ENCODE measurements around the gene SNRNP25. TPM values are rescaled to one million over a fixed set of nuclear protein-coding genes. Genes with fewer than 3 reads are reported as not detected.
"Not testable (repeated sequence)": the region's sequence is repeated elsewhere in the genome, so short reads cannot be mapped to it uniquely, and the experiment has no call there.

The SNRNP25 gene
- total and polyA plus RNA-seq, 9 of the 15 experiments (the other 6 are each of a cell fraction or from before 2014, with no cell fraction given), result 59.0 to 176 (median 108) TPM

- not testable (repeated sequence) for BruUV-seq (replicated peaks)
- 9% methylated on average over 4 of the region's 27 CpGs for WGBS (ENCODE audit: insufficient coverage, low coverage, missing lambda C conversion rate)
Measured at GRCh38 chr16:10772-11171, 42.9 kb upstream of the SNRNP25 start.

GRCh38 chr16:17062-17765, 36.4 kb upstream of the SNRNP25 start:
- POLR2A ChIA-PET; intact Hi-C loops (cut with micrococcal nuclease); H3K27ac ChIP-seq (ENCODE audit: extremely low read depth, low read depth, low read length); H3K9me1 ChIP-seq (ENCODE audit: control insufficient read depth, insufficient read depth, low read length); H3K36me3 ChIP-seq (ENCODE audit: control insufficient read depth, insufficient read depth, low read length); FAIRE-seq; H3K9me3 ChIP-seq (replicated peaks; ENCODE audit: control insufficient read depth, insufficient read depth, low read depth, low read length); ATAC-seq; H3K27me3 ChIP-seq (ENCODE audit: control insufficient read depth in 2 of 2, insufficient read depth in 2 of 2, low read length in 2 of 2); H3K9ac ChIP-seq (ENCODE audit: insufficient read depth in 1 of 2, low read depth in 2 of 2, low read length in 2 of 2); H3K4me3 ChIP-seq; H2AFZ ChIP-seq (ENCODE audit: low read depth, low read length); H3K4me1 ChIP-seq (replicated peaks in 1 of 2; ENCODE audit: control insufficient read depth in 2 of 2, insufficient read depth in 2 of 2, low read length in 2 of 2); H3K79me2 ChIP-seq (ENCODE audit: control insufficient read depth, insufficient read depth, low read length); DNase-seq (ENCODE audit: extremely low read depth in 1 of 4, low spot score in 3 of 4); in situ Hi-C loops (cut with MboI); CTCF ChIA-PET (ENCODE audit: low intra/inter-chr PET ratio); BruUV-seq (replicated peaks); H4K20me1 ChIP-seq (replicated peaks; ENCODE audit: control insufficient read depth, insufficient read depth, low read length); H3K4me2 ChIP-seq (ENCODE audit: insufficient read depth, low read length): not testable (repeated sequence)
- 50% methylated on average over 1 of the region's 20 CpGs for WGBS (ENCODE audit: insufficient coverage, low coverage, missing lambda C conversion rate)

More at GRCh38 chr16:10772-11171, 42.9 kb upstream of the SNRNP25 start:
- H3K27me3 ChIP-seq (ENCODE audit: control insufficient read depth in 2 of 2, insufficient read depth in 2 of 2, low read length in 2 of 2); H2AFZ ChIP-seq (ENCODE audit: low read depth, low read length); H3K79me2 ChIP-seq (ENCODE audit: control insufficient read depth, insufficient read depth, low read length); in situ Hi-C loops (cut with MboI); FAIRE-seq; H3K9ac ChIP-seq (ENCODE audit: insufficient read depth in 1 of 2, low read depth in 2 of 2, low read length in 2 of 2); ATAC-seq; H3K4me2 ChIP-seq (ENCODE audit: insufficient read depth, low read length); H3K27ac ChIP-seq (ENCODE audit: extremely low read depth, low read depth, low read length); DNase-seq (ENCODE audit: extremely low read depth in 1 of 4, low spot score in 3 of 4); H3K36me3 ChIP-seq (ENCODE audit: control insufficient read depth, insufficient read depth, low read length); H3K4me3 ChIP-seq; intact Hi-C loops (cut with micrococcal nuclease); H3K9me3 ChIP-seq (replicated peaks; ENCODE audit: control insufficient read depth, insufficient read depth, low read depth, low read length); CTCF ChIA-PET (ENCODE audit: low intra/inter-chr PET ratio); H3K4me1 ChIP-seq (replicated peaks in 1 of 2; ENCODE audit: control insufficient read depth in 2 of 2, insufficient read depth in 2 of 2, low read length in 2 of 2); POLR2A ChIA-PET; H3K9me1 ChIP-seq (ENCODE audit: control insufficient read depth, insufficient read depth, low read length); H4K20me1 ChIP-seq (replicated peaks; ENCODE audit: control insufficient read depth, insufficient read depth, low read length): not testable (repeated sequence)
- TF ChIP-seq SMC3 (conservative IDR thresholded peaks at IDR 0.05; ENCODE audit: insufficient read depth, low read depth, low read length) (peak; percentile 23; the same call in 1 of the 2 replicates), CTCF (IDR thresholded peaks at IDR 0.05 in 2 of 3, conservative IDR thresholded peaks at IDR 0.05 in 1 of 3; ENCODE audit: insufficient read depth in 2 of 3, low read depth in 1 of 3, low read length in 3 of 3) (peak; percentile 53 to 73 (median 56))

GRCh38 chr16:20886-21285, 32.7 kb upstream of the SNRNP25 start:
- H3K79me2 ChIP-seq (ENCODE audit: control insufficient read depth, insufficient read depth, low read length); H3K27me3 ChIP-seq (ENCODE audit: control insufficient read depth in 2 of 2, insufficient read depth in 2 of 2, low read length in 2 of 2); in situ Hi-C loops (cut with MboI); intact Hi-C loops (cut with micrococcal nuclease); POLR2A ChIA-PET; CTCF ChIA-PET (ENCODE audit: low intra/inter-chr PET ratio); H3K9ac ChIP-seq (ENCODE audit: insufficient read depth in 1 of 2, low read depth in 2 of 2, low read length in 2 of 2); H3K4me1 ChIP-seq (replicated peaks in 1 of 2; ENCODE audit: control insufficient read depth in 2 of 2, insufficient read depth in 2 of 2, low read length in 2 of 2); H4K20me1 ChIP-seq (replicated peaks; ENCODE audit: control insufficient read depth, insufficient read depth, low read length); H3K9me3 ChIP-seq (replicated peaks; ENCODE audit: control insufficient read depth, insufficient read depth, low read depth, low read length); H3K27ac ChIP-seq (ENCODE audit: extremely low read depth, low read depth, low read length); BruUV-seq (replicated peaks); H3K4me2 ChIP-seq (ENCODE audit: insufficient read depth, low read length); H3K36me3 ChIP-seq (ENCODE audit: control insufficient read depth, insufficient read depth, low read length); H3K4me3 ChIP-seq; FAIRE-seq; H3K9me1 ChIP-seq (ENCODE audit: control insufficient read depth, insufficient read depth, low read length); ATAC-seq; DNase-seq (ENCODE audit: extremely low read depth in 1 of 4, low spot score in 3 of 4); H2AFZ ChIP-seq (ENCODE audit: low read depth, low read length): not testable (repeated sequence)
- 64% methylated on average over 5 of the region's 12 CpGs for WGBS (ENCODE audit: insufficient coverage, low coverage, missing lambda C conversion rate)
